HG03442 (cell line): ENCODE results near the gene SIX5.
A peak's percentile ranks its signal among the peaks of the same experiment; 100 is the strongest.

Experiments
- ATAC-seq: cut with Tn5 transposase; IDR thresholded peaks from one replicate; pipeline ENCODE4 v1.9.1; 2021; ENCODE audit warnings: mild to moderate bottlenecking, moderate library complexity; ENCODE audit not compliant: unreplicated experiment

SIX5 gene

DNA sequence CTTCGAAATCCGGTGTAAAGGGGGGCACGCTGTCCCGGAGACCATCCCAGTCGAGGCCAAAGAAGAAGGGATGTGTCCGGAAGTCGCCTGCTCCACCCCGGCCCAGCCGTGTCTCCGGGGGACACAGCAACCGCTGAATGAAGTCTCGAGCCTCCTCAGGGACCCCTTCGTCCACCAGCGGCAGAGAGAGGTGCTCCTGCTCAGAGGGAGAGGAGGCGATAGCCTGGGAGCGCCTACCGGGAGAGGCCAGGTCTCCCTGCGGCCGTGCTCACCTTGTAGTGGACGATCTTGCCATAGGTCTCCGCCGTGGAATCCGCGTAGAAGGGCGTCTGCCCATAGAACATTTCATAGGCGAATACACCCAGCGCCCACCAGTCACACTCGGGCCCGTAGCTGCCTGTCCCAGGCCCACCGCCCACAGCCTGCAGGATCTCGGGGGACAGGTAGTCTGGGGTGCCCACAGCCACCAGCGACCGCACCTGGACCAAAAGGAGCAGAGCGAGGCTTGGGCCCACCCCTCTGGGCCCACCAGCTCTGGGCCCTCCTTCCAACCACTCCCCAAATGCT, 8.4 kb upstream of the SIX5 start:
- no peak for ATAC-seq

DNA sequence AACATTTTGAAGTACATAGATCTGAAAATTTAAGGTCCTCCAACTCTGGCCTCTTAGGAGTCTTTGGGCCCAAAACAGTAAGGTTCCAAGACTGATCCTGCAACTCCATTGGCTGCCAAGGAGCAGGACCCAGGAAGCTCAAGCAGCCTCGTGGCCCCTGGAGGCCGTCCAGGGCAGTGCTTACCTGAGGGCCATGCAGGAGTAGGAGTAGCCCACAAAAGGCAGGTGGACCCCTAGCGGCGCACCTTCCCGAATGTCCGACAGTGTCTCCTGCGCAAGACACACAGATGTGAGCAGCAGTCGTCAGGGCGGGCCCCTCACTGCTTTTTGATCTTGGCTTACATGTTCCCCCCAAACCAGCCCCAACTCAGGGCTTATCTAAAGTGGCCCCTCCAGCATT, 5.7 kb upstream of the SIX5 start:
- no peak for ATAC-seq

DNA sequence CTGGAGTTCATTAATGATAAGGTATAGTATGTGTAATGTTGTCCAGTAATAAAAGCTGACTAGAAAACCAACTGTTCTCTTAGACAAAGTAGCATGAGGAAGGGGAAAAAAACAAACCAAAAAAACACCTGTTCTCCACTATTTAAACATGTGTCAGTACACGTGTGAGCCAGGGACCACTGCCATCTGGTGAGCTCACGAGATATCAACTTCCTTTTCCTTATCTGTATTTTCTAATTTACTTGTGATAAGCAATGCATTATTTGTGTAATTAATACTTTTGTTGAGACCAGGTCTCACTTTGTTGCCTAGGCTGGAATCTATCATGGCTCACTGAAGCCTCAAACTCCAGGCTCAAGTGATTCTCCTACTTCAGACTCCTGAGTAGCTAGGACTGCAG, 4.3 kb upstream of the SIX5 start:
- ATAC-seq: no peak

DNA sequence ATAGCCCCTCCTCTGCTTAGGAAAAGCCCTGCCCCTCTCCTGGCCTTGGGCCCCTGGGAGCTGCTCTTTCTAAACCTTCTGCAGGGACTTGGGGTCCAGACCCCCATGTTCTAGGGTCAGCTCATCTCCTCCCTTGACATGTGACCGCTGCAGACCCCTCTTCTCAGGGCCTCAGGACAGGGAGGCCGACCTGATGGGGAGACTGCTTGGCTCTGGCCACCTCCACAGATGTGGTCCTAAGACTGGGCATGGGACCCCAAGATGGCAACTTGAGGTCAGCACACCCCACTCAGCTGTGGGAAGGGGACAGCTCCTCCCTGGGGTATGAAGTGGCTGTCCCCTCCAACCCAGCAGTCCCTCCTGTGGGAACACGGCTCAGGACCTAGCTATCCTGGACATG, 3.9 kb upstream of the SIX5 start:
- ATAC-seq: no peak

DNA sequence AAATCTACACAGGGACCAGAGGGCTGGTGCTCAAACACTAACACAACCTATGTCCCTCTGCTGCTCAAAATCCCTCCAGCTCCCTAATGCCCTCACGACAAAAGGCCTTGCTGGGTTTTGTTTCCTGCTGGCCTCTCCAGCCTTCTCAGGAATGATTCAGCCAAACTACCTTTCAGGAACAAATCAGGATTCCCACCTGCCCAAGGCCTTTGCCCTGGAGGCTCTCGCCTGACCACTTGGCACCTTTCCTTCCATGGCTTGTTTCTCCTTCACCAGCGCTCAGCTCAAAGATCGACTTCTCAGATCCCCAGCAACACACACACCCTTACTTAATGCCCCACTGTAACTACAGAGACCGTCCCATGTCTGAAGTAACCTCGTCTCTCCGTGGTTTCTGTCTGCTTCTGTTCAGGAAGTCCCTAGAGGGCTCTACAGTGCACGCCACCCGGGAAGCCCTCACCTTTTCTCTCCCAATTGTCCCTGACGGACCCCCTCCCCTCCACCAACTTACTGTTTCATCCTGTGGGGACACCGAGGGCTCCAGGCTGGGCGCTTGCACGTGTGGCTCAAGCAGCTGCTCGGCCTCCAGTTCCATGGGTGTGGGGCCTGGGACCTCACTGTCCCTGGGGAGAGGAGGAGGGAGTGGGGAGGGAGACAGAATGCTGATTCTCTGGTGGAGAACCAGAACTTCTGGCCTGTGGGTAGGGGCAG, 3.2 kb upstream of the SIX5 start:
- no peak for ATAC-seq

DNA sequence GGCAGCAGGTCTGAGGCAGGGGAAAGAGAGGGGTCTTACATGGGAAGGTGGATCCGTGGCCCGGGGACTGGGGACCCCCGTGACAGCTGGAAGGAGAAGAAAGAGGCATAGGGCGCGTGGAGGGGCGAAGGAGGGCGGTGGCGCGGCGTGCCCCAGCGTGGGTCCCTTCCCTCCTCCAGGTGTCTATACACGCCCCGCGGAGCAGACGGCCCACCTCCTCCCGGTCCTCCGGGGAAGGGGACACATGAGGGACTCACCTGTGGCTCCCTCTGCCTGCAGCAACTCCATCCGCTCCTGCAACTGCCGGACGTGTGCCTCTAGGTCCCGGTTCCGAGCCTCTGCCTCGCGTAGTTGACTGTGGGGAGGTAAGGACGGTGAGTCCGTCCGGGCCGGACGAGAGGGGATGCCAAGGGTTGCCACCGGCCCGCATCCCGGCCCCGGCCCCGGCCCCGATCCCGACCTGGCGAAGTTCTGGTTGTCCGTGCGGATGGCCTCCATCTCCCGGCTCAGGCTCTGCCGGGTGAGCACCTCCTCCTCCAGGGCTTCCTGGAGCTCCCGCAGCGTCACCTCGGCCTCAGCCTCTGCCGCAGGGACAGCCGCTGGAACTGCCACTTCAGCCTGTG, 2.4 kb upstream of the SIX5 start:
- no peak for ATAC-seq

DNA sequence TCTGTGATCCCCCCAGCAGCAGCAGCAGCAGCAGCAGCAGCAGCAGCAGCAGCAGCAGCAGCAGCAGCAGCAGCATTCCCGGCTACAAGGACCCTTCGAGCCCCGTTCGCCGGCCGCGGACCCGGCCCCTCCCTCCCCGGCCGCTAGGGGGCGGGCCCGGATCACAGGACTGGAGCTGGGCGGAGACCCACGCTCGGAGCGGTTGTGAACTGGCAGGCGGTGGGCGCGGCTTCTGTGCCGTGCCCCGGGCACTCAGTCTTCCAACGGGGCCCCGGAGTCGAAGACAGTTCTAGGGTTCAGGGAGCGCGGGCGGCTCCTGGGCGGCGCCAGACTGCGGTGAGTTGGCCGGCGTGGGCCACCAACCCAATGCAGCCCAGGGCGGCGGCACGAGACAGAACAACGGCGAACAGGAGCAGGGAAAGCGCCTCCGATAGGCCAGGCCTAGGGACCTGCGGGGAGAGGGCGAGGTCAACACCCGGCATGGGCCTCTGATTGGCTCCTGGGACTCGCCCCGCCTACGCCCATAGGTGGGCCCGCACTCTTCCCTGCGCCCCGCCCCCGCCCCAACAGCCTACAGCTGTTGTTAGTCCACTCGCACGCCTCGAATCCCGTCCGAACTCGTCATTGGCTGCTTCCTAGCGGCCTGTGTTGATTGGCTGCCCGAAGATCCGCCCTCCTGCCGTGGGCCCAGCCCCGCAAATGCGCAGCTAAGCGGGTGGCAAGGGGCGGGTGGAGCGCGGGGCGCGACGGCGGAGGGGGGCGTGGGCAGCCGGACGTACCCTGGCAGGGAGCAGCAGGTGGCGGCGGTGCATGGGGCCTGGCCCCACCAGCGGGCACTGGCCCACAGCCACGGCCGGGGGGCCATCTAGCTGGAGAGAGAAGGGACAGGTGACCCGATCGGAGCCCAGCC, 1.4 kb upstream of the SIX5 start:
- peak; percentile 46 for ATAC-seq

DNA sequence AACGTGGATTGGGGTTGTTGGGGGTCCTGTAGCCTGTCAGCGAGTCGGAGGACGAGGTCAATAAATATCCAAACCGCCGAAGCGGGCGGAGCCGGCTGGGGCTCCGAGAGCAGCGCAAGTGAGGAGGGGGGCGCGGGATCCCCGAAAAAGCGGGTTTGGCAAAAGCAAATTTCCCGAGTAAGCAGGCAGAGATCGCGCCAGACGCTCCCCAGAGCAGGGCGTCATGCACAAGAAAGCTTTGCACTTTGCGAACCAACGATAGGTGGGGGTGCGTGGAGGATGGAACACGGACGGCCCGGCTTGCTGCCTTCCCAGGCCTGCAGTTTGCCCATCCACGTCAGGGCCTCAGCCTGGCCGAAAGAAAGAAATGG, 754 bp upstream of the SIX5 start:
- no peak for ATAC-seq

DNA sequence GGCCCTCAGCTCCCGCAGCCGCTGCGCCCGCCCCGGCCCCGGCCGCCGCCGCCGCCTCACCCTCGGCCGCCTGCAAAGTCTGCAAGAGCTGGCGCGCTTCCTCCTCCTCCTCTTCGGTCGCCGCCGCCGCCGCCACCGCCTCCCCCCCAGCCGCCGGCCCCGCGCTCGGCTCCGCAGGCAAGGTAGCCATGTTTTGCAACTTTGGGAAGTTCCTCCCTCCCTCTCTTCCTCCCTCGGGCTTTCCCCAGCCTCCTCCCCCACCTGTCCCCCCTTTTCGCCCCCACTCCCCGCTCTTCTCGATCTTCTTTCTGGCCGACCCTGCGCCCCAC, 433 bp downstream of the SIX5 start:
- no peak for ATAC-seq

DNA sequence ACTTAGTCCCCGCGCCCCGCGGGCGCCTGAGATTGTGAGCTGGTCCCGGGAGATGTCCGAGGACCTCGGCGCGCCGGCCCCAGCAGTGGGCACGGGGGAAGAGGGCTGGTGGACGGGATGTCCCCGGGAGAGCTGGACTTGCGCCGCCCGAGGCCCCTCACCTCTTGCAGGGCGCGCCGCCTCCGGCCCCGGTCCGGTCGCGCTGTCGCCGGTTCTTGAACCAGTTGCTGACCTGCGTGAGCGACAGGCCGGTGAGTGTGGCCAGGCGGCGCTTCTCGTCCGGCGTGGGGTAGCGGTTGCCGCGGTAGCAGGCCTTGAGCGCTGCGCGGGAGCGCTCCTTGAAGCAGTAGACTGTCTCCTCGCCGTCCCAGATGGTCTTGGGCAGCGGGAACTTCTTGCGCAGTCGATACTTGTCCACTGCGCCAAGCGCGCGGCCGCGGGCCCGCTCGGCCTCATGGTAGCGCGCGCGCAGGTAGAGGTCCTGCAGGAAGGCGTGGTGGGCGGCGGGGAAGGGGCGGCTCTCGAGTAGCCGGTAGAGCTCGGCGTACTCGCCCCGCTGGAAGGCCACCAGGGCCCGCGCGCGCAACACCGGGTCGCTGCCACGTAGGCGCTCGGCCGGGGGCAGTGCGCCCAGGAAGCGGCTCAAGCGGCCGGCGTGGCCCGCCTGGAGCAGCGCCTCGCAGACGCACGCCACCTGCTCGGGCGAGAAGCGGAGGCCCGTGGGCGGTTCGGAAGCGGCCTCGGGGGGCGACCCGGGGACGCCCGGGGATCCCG, 984 bp downstream of the SIX5 start:
- no peak for ATAC-seq

DNA sequence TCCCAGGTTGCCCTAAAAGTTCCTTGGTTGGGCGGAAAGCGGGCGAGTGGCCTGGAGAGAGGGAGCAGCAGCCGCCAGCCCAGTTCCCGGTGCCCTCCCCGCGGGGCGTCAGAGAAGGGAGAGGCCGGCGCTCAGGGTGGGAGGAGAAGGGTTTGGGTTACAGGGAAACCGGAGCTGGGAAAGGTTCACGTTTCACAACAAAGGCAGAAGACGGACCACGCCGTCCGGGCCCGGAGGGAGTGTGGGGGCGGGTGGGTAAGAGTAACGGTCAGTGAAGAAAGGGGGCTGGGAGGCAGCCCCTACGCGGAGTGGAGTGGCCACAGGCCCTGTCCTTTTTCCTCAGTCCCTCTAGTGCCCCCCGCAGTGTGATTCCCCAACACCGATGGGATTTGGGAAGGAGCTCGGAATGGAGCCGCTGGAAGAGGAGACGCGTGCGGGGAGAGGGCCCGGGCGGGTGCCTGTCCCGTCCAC, 1.6 kb downstream of the SIX5 start:
- no peak for ATAC-seq

DNA sequence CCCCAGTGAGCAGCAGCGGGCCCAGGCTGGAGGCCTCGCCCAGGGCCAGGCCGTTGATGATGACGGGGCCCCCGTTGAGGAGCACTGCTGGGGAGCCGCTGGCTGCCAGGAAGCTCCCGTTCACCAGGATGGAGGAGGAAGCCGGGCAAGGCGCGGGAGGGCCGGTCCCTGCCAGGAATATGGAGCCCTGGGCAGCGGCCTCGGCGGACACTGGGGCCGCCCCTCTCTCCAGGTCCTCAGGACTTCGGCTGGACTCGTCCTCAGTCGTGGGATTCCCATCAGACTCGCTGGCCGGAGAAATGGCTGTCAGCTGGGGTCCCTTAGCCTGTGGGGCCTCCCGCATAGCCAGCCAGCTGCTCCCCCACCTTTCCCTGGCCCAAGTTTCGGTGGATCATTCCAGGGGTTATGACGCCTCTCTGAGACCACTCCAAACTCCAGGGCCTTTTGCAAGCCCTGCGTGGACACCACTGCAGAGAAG, 2.1 kb downstream of the SIX5 start:
- ATAC-seq: no peak

DNA sequence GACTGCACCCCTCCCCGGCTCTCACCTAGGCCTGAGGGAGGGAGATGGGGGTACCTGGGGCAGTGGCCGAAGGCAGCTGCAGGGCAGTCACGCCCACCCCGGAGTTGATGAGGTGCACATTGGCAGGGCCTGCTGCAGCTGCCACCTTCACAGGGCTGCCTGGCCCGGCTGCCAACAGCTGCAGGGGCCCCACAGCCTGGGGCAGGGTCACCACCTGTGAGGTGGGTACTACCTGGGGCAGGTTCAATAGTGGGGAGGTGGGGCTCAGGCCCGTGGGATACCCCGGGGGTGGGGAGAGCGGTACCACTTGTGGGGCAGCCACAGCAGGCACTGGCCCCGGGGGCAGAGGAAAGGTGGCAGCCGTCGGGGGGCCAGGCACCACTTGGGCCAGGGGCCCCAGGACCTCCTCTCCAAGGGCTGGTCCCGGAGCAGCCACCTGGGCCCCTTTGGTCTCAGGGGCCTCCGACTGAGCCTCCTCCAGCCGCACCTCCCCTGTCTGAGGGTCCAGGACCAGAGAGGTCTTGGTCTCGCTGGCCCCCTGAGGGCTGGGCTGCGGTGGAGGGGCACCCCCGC, 2.7 kb downstream of the SIX5 start:
- ATAC-seq: no peak

DNA sequence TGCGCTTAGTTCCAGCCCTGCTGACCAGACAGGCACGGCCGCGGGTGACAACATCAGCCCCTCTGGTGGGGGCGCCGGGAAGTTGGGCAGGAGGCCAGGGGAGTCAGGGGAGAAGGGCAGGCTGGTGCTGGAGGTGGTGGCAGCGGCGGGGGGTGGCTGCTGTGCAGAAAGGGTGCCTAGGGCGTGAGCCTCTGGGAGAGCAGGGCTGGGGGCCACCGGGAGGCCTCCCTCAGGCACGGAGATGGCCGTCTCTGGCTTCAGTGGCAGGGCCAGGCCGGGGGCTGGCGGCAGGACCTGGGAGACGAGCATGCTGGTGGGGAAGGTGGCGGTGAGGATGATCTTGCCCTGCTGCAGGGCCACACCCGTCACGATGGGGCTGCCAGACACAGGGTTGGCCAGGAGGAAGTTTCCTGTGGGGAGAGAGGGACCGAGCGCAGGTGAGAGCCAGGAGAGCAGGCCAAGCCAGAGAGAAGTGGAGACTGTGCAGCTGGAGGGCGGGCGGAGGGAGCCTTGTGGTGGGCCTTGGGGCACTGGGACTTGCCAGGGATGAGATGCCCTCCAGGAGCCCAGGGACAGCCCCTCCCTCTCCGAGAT, 3.3 kb downstream of the SIX5 start:
- ATAC-seq: no peak

DNA sequence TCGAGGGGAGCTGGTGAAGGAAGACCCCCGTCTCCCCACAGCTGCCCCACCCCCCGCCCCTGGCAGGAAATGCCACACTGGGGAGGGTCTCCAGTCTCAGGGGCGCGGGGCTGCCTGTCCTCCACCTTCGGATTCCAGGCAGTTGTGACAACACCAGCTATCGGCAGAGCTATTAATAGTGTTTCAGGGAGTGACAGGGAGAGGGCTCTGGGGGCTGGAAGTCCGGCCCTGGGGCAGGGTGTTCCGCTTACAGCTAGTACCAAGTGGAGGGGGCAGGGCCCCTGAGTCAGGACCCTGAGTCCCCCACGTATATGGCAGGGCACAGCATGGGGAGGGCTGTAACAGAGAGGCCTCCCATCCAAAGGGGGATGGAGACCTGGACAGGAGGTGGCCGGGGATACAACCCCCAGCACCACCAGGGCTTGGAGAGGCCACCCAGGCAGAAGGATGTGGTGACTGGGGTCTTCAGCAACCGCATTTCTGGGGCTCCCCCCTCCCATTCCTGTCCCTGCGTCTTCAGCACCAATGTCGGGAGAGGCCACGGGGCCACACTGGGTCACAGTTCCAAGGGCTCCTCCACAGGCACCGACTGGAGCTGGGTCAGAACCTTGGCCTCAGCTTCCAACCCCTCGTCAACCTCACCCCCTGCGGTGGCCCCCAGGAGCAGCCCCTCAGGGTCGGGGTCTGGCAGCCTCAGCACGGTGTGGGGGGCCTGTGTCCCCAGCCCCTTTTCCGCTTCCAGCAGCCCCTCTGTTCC, 3.9 kb downstream of the SIX5 start:
- ATAC-seq: no peak

DNA sequence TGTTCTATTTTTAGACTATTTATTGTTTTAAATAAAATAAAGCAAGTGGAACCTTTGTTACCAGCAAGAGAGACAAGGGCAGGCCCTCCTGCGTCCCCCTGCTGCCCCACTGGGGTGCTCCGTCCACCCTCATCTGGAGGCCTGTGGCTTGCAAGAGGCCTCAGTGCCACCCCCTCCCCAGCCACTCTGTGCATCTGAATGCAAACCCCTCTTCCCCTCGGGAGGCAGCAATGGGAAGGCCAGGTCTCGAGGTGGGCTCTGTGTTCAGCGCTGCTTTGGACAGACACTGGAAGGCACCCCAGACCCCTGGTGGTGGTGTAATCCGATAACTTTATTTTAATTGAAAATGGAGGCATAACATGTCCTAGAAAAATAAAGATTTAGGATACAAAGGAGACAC, 4.6 kb downstream of the SIX5 start:
- ATAC-seq: no peak

DNA sequence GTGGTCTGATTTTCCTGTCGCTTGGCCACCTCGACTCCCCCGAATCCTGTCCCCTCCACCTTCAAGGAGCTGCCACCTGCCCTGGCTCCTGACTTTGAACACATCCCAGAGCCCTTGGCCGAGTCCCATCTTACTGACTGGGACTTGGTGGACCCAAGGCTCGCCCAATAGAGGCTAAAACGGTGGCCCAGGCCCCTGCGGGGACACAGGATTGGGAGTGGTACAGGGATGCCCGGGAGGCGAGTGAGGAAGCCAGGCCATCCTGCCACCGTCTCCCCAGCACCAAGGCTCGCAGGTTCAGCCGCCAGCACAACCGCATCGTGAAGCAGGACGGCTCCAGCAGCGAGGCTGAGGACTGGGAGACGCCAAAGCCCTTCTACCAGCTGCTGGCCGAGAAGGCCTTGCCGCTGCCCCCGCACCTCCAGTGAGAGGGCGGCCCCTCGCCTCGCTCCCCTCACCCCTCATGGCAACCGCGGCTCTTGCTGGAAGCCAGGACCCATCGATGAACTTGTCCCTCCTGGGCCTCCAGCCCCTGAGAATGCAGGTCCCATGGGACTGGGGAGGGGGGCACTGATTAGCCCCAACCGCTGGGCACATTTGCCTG, 5.3 kb downstream of the SIX5 start:
- no peak for ATAC-seq

DNA sequence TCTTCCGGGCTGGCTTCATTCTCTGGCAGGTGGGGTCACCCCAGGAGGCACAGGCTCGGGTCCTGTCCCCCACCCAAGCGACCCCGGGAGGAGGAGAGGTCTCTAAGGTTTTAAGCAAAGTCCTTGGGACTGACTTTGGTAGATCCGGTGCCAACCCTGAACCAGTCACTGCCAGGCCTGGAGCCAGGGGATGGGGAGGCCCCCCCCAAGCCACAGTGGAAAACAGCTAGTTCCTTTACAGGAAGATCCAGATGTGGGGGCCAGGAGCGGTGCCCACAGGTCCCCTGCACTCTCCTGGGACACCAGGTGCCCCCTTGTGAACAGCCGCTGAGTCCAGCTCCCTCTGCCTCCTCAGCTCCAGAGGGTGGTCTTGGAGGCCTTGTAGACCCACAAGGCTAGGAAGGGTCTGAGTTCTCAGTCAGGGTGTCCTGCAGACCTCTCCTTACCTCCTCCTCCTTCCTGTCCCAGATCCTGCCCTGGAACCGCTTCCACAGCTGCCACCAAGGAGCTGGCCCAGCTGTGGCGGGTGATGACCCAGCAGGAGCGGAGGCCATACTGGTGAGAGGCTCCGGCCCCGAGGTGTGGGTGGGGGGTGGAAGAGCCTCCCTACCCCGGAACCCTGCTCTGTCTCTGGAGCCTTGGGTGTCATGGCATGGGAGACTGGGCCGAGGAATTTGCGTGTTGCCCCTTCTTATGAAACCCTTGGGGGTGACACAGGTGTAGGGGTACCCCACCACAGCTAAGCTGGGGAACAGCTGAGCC, 6.0 kb downstream of the SIX5 start:
- no peak for ATAC-seq
